ENCODE measurements around the gene GIMAP6.
"Not testable (repeated sequence)": the region's sequence is repeated elsewhere in the genome, so short reads cannot be mapped to it uniquely, and the experiment has no call there.

GIMAP6 gene

DNA sequence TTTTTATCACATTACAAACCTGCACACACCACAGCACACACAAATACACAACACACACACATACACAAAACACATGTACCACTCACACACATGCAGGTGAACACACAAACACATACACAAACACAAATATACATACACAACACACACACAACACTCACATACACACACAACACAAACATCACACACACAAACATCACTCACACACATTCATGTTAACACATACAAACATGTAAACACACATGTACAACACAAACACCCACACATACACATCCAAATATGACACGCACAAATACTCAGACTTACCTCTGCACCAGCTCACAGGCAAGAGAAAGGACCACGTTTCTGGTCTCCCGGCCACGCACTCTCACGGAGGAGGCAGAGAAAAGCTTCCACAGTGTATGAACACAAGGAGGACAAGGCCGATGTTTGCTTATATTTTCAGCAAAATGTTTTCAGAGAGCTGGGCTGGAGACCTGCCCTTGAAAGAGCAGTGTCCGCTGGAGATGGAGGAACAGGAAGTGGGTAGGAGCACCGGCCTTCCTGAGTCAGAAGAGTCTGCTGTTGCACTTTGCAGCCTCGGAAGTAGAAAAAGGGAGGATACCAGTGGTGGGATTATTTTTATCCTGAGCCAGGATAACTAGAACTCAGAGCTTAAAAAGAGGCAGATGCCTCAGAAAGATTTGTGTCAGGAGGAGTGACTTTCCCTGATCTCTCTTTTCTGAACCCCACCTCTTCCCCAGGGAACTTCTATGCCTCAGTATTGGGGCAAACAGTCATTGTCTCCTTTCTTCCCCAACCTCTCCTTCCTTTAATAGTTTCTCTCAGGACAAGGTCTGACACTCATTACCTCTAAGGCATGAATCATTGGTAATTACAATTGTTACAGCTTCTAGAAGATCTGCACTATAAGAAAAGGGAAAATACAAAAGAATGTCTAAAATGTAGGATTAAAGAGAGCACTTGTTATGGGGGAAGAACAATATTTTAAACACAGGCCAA is at the start of gene GIMAP6:
GIMAP6 (minus strand) TSS at position 520 of the 999 bp plus-strand sequence. CDS start 2,243 bp downstream, outside the sequence.
- peak; percentile 31 for DNase-seq

- DNase-seq: not testable (repeated sequence)
These were observed 48.2 kb upstream of the GIMAP6 start for GRCh38 chr7:150680364-150680763.

- peak; percentile 52 for DNase-seq
These were observed 46.4 kb upstream of the GIMAP6 start for GRCh38 chr7:150678601-150679000.

- DNase-seq: not testable (repeated sequence)
These were observed 44.7 kb upstream of the GIMAP6 start for GRCh38 chr7:150676854-150677253.

DNA sequence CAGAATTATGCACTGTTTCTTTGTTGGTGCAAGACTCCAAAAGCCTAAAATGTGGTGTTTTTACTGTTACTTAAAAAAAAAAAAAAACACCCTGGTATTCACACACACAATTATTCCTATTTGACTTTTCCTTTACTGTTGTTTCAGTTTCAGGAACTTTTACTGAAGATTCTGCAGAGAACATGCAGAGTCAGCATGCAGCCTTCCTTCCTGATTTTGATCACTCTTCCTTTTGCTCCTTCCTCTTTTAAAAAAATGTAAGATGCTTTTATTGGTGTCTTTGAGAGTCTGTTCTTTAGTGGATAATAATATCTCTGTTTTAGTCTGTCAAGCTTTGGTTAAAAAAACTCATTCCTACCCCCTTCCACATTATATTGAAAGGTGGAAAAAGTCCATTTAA is 44.1 kb upstream of the GIMAP6 start:
- not testable (repeated sequence) for DNase-seq

DNA sequence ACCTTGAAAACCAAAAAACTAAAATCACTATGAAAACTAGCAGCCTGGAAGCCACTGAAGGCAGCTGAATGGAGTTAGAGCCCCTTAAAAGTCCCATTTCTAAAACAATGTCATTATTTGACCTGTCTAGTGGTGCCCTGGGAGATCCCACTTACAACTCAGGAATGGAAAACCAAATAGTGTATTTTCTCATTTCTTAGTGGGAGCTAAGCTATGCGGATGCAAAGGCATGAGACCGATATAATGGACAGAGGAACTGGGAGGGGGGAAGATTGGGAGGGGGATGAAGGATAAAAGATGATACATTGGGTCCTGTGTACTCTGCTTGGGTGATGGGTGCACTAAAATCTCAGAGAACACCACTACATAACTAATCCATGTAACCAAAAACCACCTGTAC is 43.5 kb upstream of the GIMAP6 start:
- DNase-seq: no peak

DNA sequence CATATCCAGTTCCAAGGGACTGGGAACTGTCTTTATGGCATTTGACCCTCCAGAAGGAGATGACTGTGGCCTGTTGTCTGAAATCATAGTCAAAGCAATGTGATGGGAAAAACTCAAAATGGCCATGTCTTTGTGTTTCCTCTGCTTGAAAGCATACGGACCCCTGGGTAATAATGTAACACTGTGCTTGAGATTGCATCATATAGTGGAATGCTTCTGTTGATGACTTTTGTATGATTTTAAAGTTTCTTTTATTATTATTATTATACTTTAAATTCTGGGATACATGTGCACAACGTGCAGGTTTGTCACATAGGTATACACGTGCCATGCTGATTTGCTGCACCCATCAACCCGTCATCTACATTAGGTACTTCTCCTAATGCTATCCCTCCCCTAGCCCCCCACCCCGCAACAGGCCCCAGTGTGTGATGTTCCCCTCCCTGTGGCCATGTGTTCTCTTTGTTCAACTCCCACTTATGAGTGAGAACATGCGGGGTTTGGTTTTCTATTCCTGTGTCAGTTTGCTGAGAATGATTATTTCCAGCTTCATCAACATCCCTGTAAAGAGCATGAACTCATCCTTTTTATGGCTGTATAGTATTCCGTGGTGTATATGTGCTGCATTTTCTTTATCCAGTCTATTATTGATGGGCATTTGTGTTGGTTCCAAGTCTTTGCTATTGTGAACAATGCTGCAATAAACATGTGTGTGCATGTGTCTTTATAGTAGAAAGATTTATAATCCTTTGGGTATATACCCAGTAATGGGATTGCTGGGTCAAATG is 39.8 kb upstream of the GIMAP6 start:
- not testable (repeated sequence) for DNase-seq

DNA sequence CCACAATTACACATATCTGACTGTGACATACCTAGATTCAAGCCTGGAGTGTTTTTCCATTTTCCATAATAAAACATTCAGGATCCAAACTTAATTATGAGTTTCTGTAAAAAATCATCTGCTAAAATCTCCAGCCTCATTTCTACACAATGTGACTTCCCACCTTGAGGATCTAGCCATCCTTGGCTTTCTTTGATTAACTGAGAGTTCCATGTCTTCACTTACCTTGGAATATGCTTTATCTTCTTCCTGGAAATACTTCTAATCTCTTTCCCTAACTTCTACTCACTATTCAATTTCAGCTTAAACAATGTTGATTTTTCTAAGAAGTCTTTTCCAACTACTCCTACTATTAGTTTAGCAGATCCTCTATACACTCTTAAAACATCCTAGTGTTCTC is 36.8 kb upstream of the GIMAP6 start:
- DNase-seq: no peak

DNA sequence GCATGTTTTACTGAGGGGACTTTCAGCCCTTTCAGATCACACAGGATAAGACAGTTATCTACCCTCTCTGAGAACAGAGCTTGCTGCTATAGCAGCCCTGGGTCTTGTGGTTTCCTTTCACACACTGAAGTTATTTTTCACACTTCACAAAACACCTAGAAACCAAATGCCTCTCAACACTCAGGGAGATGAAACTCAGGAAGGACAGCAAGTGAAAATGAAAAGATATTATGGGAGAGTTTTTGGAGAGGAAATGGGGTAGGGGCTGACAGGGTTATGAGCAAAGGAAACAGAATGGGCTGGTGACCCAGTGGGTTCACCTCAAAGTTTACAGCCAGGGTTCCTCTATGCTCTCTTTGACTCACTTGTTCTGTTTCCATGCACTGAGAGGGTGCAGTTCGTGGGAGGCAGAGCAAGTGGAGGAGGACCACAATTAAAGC is 36.3 kb upstream of the GIMAP6 start:
- peak; percentile 67 for DNase-seq

DNA sequence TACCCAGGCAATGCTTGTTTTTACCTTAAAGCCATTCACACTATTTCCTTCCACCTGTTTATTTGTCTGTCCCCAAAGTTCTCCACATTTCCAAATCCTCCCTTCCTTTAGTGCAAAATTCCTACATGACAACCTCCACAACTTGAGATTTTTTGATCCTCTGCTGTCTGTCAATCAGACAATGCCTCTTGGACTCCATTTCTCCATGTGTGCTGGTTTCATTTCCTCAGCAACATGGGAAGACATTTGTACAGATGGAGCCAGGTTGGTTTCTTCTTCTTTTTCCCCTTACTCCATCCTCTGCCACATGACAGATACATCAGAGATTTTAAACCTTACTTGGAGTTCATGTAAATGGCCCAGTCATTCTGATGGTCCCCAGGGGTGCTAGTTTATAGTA is 34.2 kb upstream of the GIMAP6 start:
- DNase-seq: no peak

DNA sequence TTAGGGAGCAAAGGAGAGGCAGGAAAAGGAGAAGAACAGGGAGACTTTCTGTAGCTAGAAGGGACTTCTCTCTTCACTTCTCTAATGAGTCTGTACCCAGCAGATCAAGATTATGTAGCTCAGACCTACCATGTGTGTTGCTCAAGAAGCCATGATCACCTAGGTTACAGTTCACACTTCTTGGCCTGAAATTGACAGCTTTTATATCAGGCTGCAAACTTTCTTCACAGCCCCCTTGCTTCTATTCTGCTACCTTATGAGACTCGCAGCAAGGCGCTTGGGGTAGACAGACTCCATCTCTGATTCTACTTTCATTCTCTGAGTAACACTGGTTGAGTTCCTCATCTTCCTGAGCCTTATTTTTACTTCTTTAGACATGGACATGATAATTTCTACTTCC is 33.7 kb upstream of the GIMAP6 start:
- DNase-seq: no peak

- DNase-seq: peak; percentile 76
These were observed 33.0 kb upstream of the GIMAP6 start for GRCh38 chr7:150665089-150665748.

GRCh38 chr7:150663802-150664494 is 31.8 kb upstream of the GIMAP6 start:
- DNase-seq: no peak

GRCh38 chr7:150662821-150663220 is 30.6 kb upstream of the GIMAP6 start:
- DNase-seq: not testable (repeated sequence)

DNA sequence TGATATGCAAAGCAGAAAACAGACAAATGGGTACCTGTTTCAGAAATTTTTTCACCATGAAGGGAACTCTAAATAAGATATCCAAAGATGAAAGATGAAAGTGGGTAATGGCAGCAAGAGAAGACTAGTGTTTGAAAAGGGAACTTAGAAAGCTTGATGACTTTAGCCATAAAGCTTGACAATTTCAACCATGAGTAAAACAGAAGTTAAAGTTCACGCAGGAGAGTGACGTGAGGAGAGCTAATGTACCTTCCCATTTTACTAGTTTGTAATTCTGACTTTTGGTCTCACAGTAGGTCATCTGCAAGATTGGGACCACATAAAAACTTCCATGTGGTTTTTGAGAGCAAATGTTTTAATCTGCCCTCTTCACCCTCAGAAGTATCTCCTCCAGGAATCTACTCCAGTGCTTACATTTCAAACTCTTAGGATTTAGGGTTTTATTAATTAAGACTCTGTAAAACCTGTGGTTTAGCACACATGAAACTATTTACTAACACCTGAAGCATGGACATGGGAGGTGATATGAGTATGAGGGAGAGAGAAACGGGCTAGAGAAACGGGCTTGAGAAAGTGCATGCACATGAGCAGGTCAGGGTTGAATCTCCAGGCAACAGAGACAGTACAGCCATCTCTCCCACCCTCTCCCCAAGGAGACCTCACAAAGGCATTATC is 28.9 kb upstream of the GIMAP6 start:
- no peak for DNase-seq

DNA sequence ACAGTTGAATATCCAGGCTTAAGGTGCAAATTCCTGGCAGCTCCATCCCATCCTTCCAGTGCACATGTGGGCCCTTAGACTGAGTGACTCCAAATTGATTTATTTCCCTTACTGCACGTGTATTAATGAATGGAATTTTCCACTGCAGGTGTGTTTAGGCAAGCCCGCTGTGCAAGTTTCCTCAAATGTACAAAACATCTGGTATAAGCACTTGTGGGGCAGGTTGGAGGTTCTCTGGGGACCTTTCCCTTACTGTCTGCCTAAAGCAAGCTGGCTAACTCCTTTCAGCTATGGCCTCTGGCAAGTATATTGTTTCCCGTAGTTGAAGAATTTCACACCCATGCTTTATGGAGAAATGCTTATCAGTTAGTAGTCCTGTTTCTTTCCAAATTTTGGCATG is 25.3 kb upstream of the GIMAP6 start:
- DNase-seq: no peak

GRCh38 chr7:150656047-150656446 is 23.9 kb upstream of the GIMAP6 start:
- no peak for DNase-seq

DNA sequence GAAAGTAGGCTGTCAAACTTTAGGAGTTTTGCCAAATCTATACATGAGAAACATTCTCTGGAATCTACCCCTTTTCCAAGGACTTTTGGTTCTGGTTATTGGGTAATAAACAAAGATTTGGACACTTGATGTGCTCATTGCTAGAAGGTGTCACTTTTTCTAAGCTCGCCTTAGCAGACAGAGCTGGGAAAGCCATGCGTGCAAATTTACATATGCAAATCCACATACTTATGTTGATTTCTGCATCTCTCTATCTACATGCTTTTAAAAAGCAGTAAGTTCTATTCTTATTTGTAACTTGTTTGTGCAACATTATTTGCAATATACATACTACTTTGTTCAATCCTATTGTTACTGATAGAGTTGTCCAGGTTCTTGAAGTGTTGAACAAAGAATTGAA is 22.5 kb upstream of the GIMAP6 start:
- no peak for DNase-seq

DNA sequence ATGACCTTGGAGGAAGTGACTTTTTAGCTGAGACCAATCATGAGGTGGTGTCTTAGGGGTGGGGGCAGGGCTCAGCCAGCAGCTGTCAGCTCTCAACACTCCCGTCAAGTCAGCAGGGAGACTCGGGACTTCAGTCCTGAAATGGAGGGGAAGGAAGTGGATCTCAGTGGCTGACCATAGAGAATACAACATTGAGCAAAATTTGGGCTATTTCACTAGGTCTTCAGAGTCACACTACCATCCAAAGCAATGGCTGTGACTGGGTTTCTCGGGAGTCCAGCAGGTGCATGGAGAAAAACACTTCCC is 16.8 kb upstream of the GIMAP6 start:
- no peak for DNase-seq

DNA sequence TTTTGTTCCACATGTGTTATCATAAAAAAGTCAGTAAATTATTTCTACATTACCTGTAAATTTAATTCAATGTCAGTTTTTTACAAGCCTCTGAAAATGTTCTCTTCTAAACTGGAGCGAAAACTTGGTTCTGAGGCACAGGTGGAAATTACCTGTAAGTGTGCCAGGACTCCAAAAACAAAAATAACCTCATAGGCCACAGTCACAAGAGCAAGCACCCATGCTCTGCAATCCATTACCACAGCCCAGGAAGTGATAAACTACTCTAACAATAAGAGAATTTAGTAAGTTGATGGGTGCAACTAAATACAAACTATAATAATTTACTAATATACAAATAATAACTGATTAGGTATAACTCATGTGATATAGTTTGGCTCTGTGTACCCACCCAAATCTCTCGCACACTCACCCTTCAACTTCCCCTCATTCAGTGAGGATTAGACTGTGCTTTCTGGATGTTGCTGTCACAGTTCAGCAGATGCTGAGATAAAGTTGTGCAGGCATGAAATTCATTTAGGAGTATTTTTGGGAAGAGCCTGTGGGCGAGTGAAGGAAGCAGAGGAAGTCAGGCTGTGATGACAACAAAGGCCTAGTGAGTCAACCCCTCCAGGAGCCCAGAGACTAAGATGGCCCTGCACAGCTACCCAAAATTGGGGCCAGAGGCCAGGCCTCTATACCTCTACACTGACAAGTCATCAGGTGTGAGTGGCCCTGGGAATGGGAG is 16.3 kb upstream of the GIMAP6 start:
- DNase-seq: no peak

- DNase-seq: no peak
These were observed 13.3 kb upstream of the GIMAP6 start for GRCh38 chr7:150645259-150646020.
